Esophagus muscularis mucosa (tissue), 4 donors: ENCODE results near the gene RPLP2. TPM values are rescaled to one million over a fixed set of nuclear protein-coding genes. Genes with fewer than 3 reads are reported as not detected.

Experiments
- DNase-seq: peaks from one replicate; pipeline ENCODE4 v3.0.0-alpha.2; 2017; ENCODE audit errors: extremely low spot score
- H3K27ac ChIP-seq, 4 donors: fragments of 200-600 bp; sonication (generic); replicated peaks in 1 of 4; 1 replicate in 3 of 4; 2 replicates in 1 of 4; pipeline ENCODE4 v1.5.1; 2016 to 2019; ENCODE audit warnings: mild to moderate bottlenecking in 1 of 4
- H3K27me3 ChIP-seq, 4 donors: fragments of 200-600 bp; sonication (generic); one replicate each; pipeline versions ENCODE4 v1.5.1 to v1.6.0; 2016 to 2019
- H3K36me3 ChIP-seq, 4 donors: fragments of 200-600 bp; sonication (generic); one replicate each; pipeline ENCODE4 v1.5.1; 2016 to 2019
- H3K4me1 ChIP-seq, 4 donors: fragments of 200-600 bp; sonication (generic); one replicate each; pipeline ENCODE4 v1.5.1; 2016 to 2019
- H3K4me3 ChIP-seq, 4 donors: fragments of 200-600 bp; sonication (generic); 1 replicate in 2 of 4; 2 replicates in 2 of 4; pipeline ENCODE4 v1.5.1; 2016 to 2019; ENCODE audit warnings: mild to moderate bottlenecking in 4 of 4, moderate library complexity in 1 of 4
- H3K9me3 ChIP-seq, 4 donors: fragments of 200-600 bp; sonication (generic); 1 replicate in 3 of 4; 2 replicates in 1 of 4; pipeline ENCODE4 v1.5.1; 2016 to 2019
- CTCF ChIP-seq, 3 experiments: fragments of 200-600 bp in 2 of 3; fragments of 450-650 bp in 1 of 3; sonication (generic) in 2 of 3; IDR thresholded peaks; one replicate each; pipeline ENCODE4 v1.5.1; 2017 to 2019; ENCODE audit warnings: antibody characterized with exemption in 3 of 3, mild to moderate bottlenecking in 2 of 3, moderate library complexity in 1 of 3
- EP300 ChIP-seq: sonication (generic); formaldehyde crosslinking; IDR thresholded peaks from one replicate; pipeline ENCODE4 v1.6.1; 2017; ENCODE audit warnings: antibody characterized with exemption
- POLR2A ChIP-seq: fragments of 450-650 bp; IDR thresholded peaks from one replicate; pipeline ENCODE4 v1.6.1; 2017; ENCODE audit warnings: antibody characterized with exemption, moderate library complexity, mild to moderate bottlenecking, low read depth
- POLR2AphosphoS5 ChIP-seq, 2 donors: sonication (generic); formaldehyde crosslinking; IDR thresholded peaks; one replicate each; pipeline ENCODE4 v1.6.1; 2017; ENCODE audit warnings: antibody characterized with exemption in 2 of 2
- WGBS: methylation state at CpG from one replicate; pipeline ENCODE4 v1.1.5; 2018; 5-methylcytosine and 5-hydroxymethylcytosine counted together
- intact Hi-C: fragments of 100-400 bp; cut with DNase I; formaldehyde crosslinking; loops from one replicate; pipeline ENCODE4 v1.15.1; 2023
- total RNA-seq, 4 donors: library from RNA; depleted of rRNA; stranded (reverse); fragments of >200 nt; gene quantifications; one replicate each; pipeline versions ENCODE4 v1.1.0 to v1.2.1, GENCODE V29; 2016

Gene RPLP2
- total RNA-seq, 4 donors from 2014 or later, result 318 to 813 (median 686) TPM

- 91% methylated on average over 13 of the region's 32 CpGs for WGBS
- TF ChIP-seq POLR2A (no peak), POLR2AphosphoS5 (IDR thresholded peaks at IDR 0.05) (no peak), EP300 (no peak), CTCF (IDR thresholded peaks at IDR 0.05) (no peak)
- peaks cover 18 to 79% (median 73%) of the 10 kb centered on the region in 4 donors for H3K36me3 ChIP-seq
- intact Hi-C loops, result no loop called here
- no peaks in the 10 kb centered on the region for H3K9me3 ChIP-seq
- H3K4me1 ChIP-seq, result peaks cover 11 to 42% (median 31%) of the 10 kb centered on the region in 4 donors
- H3K27me3 ChIP-seq, result no peaks in the 10 kb centered on the region
- H3K4me3 ChIP-seq, result no peak overlapping the region
- no peak for DNase-seq
- no peak overlapping the region for H3K27ac ChIP-seq
Observed at GRCh38 chr11:770642-771616, 38.8 kb upstream of the RPLP2 start.

- 73% methylated on average over 12 of the region's 15 CpGs for WGBS
- DNase-seq, result no peak
- H3K4me3 ChIP-seq, result no peak overlapping the region
- H3K9me3 ChIP-seq, result no peaks in the 10 kb centered on the region
- H3K4me1 ChIP-seq, result peaks cover 19 to 50% (median 39%) of the 10 kb centered on the region in 4 donors
- H3K27me3 ChIP-seq, result no peaks in the 10 kb centered on the region
- no peak for TF ChIP-seq POLR2A
- TF ChIP-seq CTCF (IDR thresholded peaks at IDR 0.05), result no peak
- TF ChIP-seq EP300, result no peak
- TF ChIP-seq POLR2AphosphoS5 (IDR thresholded peaks at IDR 0.05), result no peak
- intact Hi-C loops, result no loop called here
- H3K27ac ChIP-seq, result peak overlapping the region in 1 of 4 donors; percentile 14
- peaks cover 14 to 71% (median 65%) of the 10 kb centered on the region in 4 donors for H3K36me3 ChIP-seq
Observed at GRCh38 chr11:771617-772204, 38.1 kb upstream of the RPLP2 start.

- no peak for DNase-seq
- Histone ChIP-seq H3K4me1 (peaks cover 19 to 54% (median 41%) of the 10 kb centered on the region in 4 donors), H3K4me3 (no peak overlapping the region), H3K27me3 (no peaks in the 10 kb centered on the region), H3K9me3 (no peaks in the 10 kb centered on the region), H3K36me3 (peaks cover 14 to 63% (median 57%) of the 10 kb centered on the region in 4 donors), H3K27ac (peak overlapping the region in 1 of 4 donors; percentile 57)
- TF ChIP-seq POLR2AphosphoS5 (IDR thresholded peaks at IDR 0.05), result no peak
- no peak for TF ChIP-seq CTCF (IDR thresholded peaks at IDR 0.05)
- TF ChIP-seq POLR2A, result no peak
- no peak for TF ChIP-seq EP300
- intact Hi-C loops, result no loop called here
- 84% methylated on average over 16 of the region's 34 CpGs for WGBS
Observed at GRCh38 chr11:772429-773390, 37.1 kb upstream of the RPLP2 start.

GRCh38 chr11:773425-773824 is 36.3 kb upstream of the RPLP2 start:
- H3K27ac ChIP-seq, result no peak overlapping the region
- peaks cover 23 to 61% (median 48%) of the 10 kb centered on the region in 4 donors for H3K4me1 ChIP-seq
- 81% methylated on average over 5 of the region's 5 CpGs for WGBS
- H3K36me3 ChIP-seq, result peaks cover 14 to 59% (median 54%) of the 10 kb centered on the region in 4 donors
- intact Hi-C loops, result no loop called here
- TF ChIP-seq POLR2AphosphoS5 (IDR thresholded peaks at IDR 0.05) (no peak), EP300 (no peak), POLR2A (no peak), CTCF (IDR thresholded peaks at IDR 0.05) (no peak)
- H3K9me3 ChIP-seq, result no peaks in the 10 kb centered on the region
- DNase-seq, result no peak
- H3K27me3 ChIP-seq, result no peaks in the 10 kb centered on the region
- H3K4me3 ChIP-seq, result no peak overlapping the region
